Naive thymus-derived CD8-positive, alpha-beta T cell (primary cell): ENCODE data around the gene ACY1. TPM values are rescaled to one million over a fixed set of nuclear protein-coding genes. Genes with fewer than 3 reads are reported as not detected.
A peak's percentile ranks its signal among the peaks of the same experiment; 100 is the strongest.
"Not testable (repeated sequence)": the region's sequence is repeated elsewhere in the genome, so short reads cannot be mapped to it uniquely, and the experiment has no call there.

Experiments
- ATAC-seq, 2 donors: fragments of 150-1000 bp; cut with Tn5 transposase in 1 of 2; sonication (Bioruptor Pico), chemical (Tn5 transposase) in 1 of 2; 1 replicate in 1 of 2; 2 replicates in 1 of 2; pipeline ENCODE4 v1.10.0; 2021; ENCODE audit warnings: mild to moderate bottlenecking in 2 of 2, moderate library complexity in 2 of 2
- POLR2A ChIA-PET: fragments of 350-600 bp; sonication (Branson Sonifier 250); formaldehyde crosslinking; loops from one replicate; lab custom pipeline; 2021; ENCODE audit warnings: antibody characterized with exemption; lab: Charles Lee
- DNase-seq, 10 donors: peaks; one replicate each; pipeline versions ENCODE4 v3.0.0 to v3.0.0-alpha.2; 2020 to 2022
- H3K27ac Mint-ChIP-seq, 10 donors: one replicate each; pipeline ENCODE4 v1.8.0; 2020 to 2022; ENCODE audit warnings: mild to moderate bottlenecking in 10 of 10, mixed read lengths in 10 of 10, moderate library complexity in 4 of 10, inconsistent platforms in 1 of 10
- H3K27me3 Mint-ChIP-seq, 5 donors: one replicate each; pipeline ENCODE4 v1.8.0; 2021 to 2022; ENCODE audit warnings: mixed read lengths in 5 of 5
- H3K36me3 Mint-ChIP-seq, 3 donors: one replicate each; pipeline ENCODE4 v1.8.0; 2020 to 2022; ENCODE audit warnings: mixed read lengths in 3 of 3, mild to moderate bottlenecking in 2 of 3, inconsistent platforms in 1 of 3
- H3K4me1 Mint-ChIP-seq, 4 donors: one replicate each; pipeline ENCODE4 v1.8.0; 2021 to 2022; ENCODE audit warnings: mixed read lengths in 4 of 4
- H3K4me3 Mint-ChIP-seq, 10 donors: one replicate each; pipeline ENCODE4 v1.8.0; 2020 to 2022; ENCODE audit warnings: mild to moderate bottlenecking in 10 of 10, mixed read lengths in 10 of 10, moderate library complexity in 6 of 10, inconsistent platforms in 1 of 10
- H3K9me3 Mint-ChIP-seq, 9 donors: one replicate each; pipeline ENCODE4 v1.8.0; 2020 to 2022; ENCODE audit warnings: mixed read lengths in 9 of 9, mild to moderate bottlenecking in 3 of 9, inconsistent platforms in 1 of 9, moderate library complexity in 1 of 9
- polyA plus RNA-seq, 3 donors: library from polyadenylated mRNA; unstranded; fragments of 300-500 nt; fragmentation: Illumina TruSeq; gene quantifications; one replicate each; pipeline ENCODE4 v1.2.3, GENCODE V29; 2021
- total RNA-seq, 8 experiments: library from RNA in 2 of 8; stranded (reverse) in 2 of 8; gene quantifications; one replicate each; pipeline ENCODE4 v1.2.3 and lab custom pipeline; 2021 to 2026

The ACY1 gene
- total and polyA plus RNA-seq, 5 experiments from 2014 or later, result 14.1 to 28.5 (median 18.5) TPM

DNA sequence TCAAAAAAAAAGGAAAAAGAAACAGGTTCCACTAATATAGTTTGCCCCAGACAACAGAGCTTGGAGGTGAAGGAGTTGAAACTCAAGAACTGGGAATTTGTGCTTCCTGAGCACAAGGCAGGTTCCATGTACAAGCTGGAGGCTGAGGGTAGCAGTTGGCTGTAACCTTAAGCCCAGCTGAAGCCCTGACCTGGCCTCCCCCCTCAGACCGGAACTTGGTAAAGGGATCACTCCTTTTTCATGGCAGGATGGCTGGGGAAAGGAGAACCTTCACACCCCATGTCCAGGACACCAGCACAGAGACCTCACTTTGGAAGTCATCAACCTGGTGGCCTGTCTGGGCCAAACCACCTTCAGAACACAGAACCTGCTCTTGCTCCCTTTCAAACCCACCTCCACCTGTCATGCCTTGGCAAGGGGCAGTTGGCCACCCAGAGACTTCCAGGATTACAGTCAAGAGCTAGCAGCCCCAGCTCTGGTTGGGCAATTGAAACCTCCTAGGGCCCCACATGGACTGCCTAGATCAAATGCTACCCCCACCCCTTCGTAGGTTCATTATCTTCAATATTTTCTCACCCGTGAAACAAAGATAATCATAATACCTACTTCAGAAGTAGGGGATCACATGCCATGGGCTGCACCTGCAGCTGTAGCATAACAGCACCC is 8.8 kb downstream of the ACY1 start:
- no peak for DNase-seq
- H3K27me3 Mint-ChIP-seq, result no peaks in the 10 kb centered on the region
- no peak overlapping the region for H3K4me3 Mint-ChIP-seq
- ATAC-seq, result no peak
- peak overlapping the region in 4 of 10 donors; percentile 15 to 51 (median 31) for H3K27ac Mint-ChIP-seq
- H3K9me3 Mint-ChIP-seq, result no peaks in the 10 kb centered on the region
- H3K4me1 Mint-ChIP-seq, result peaks cover 22 to 44% (median 31%) of the 10 kb centered on the region in 4 donors
- H3K36me3 Mint-ChIP-seq, result peaks cover 0 to 38% (median 2%) of the 10 kb centered on the region in 3 donors
- POLR2A ChIA-PET, result interaction anchor here (1.0 to 2.5 kb wide), 5 partner anchors 9 to 50 kb away, joined by 3 to 16 read pairs (median 4); partner anchors contain the start of genes ABHD14A, ACY1, PARP3 and RRP9

DNA sequence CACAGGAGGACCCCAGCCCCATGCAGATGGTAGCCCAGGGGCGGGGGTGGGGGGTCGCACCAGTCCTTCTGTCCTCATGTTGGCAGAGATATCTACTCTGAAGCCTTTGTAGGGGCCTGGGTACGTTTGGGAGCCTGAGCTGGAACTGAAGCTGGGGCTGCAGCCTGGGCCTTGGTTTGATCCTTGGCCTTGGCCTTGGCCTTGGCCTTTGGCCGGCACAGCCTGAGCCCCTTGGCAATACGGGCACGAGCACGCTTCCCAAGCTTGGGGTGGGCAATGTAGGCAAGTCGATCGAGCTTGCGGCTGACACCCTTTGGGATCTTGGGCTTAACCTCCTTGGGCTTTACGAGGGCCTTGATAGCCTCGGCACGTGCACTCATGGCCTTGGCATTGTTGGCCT is 10.3 kb downstream of the ACY1 start:
- not testable (repeated sequence) for H3K27me3 Mint-ChIP-seq
- H3K27ac Mint-ChIP-seq, result peak overlapping the region in 8 of 10 donors; percentile 29 to 100 (median 76)
- H3K36me3 Mint-ChIP-seq, result peaks cover 0 to 38% (median 2%) of the 10 kb centered on the region in 3 donors

GRCh38 chr3:51994530-51994929 is 11.2 kb downstream of the ACY1 start:
- Mint-ChIP-seq H3K4me1 (peaks cover 15 to 41% (median 31%) of the 10 kb centered on the region in 4 donors), H3K27ac (peak overlapping the region; percentile 99 to 100 (median 100)), H3K27me3 (peaks cover 0 to under 1% (median 0%) of the 10 kb centered on the region in 5 donors), H3K4me3 (peak overlapping the region; percentile 95 to 100 (median 100)), H3K36me3 (peaks cover 0 to 38% (median 2%) of the 10 kb centered on the region in 3 donors), H3K9me3 (no peaks in the 10 kb centered on the region)
- DNase-seq, result no peak
- ATAC-seq, result no peak
- POLR2A ChIA-PET, result interaction anchor here (1.2 to 4.9 kb wide), 6 partner anchors 11 to 160 kb away, joined by 3 to 37 read pairs (median 18); partner anchors contain the start of genes ABHD14A, ABHD14B, ACY1 and DUSP7

More for the DNA sequence above, 10.3 kb downstream of the ACY1 start:
- ATAC-seq, DNase-seq, H3K9me3 Mint-ChIP-seq: not testable (repeated sequence)
- POLR2A ChIA-PET, result interaction anchor here (0.8 to 4.9 kb wide), 4 partner anchors 8 to 20 kb away, joined by 4 to 37 read pairs (median 20); partner anchors contain the start of genes ABHD14A, ABHD14B and ACY1
- Mint-ChIP-seq H3K4me3 (peak overlapping the region in 7 of 10 donors; percentile 11 to 100 (median 100)), H3K4me1 (peaks cover 21 to 44% (median 31%) of the 10 kb centered on the region in 4 donors)

GRCh38 chr3:51995346-51996163 is 12.2 kb downstream of the ACY1 start, which contains the start of gene RPL29:
RPL29 (minus strand) TSS chr3:51995895; CDS start chr3:51995461, 434 bp downstream.
- H3K27me3 Mint-ChIP-seq, result peaks cover 0 to 1% (median 0%) of the 10 kb centered on the region in 5 donors
- peak; percentile 78 to 94 (median 92) for DNase-seq
- peak; percentile 95 to 97 for ATAC-seq
- no peaks in the 10 kb centered on the region for H3K9me3 Mint-ChIP-seq
- H3K36me3 Mint-ChIP-seq, result peaks cover 0 to 38% (median 2%) of the 10 kb centered on the region in 3 donors
- H3K27ac Mint-ChIP-seq, result peak within 1 kb of the TSS; percentile 99 to 100 (median 100)
- peaks cover 15 to 41% (median 31%) of the 10 kb centered on the region in 4 donors for H3K4me1 Mint-ChIP-seq
- POLR2A ChIA-PET, result interaction anchor here (0.7 to 4.9 kb wide), 21 partner anchors 9 to 1426 kb away, joined by 3 to 37 read pairs (median 4); partner anchors contain the start of genes ABHD14A, ABHD14B, ACY1 and DUSP7
- peak within 1 kb of the TSS; percentile 95 to 100 (median 100) for H3K4me3 Mint-ChIP-seq

DNA sequence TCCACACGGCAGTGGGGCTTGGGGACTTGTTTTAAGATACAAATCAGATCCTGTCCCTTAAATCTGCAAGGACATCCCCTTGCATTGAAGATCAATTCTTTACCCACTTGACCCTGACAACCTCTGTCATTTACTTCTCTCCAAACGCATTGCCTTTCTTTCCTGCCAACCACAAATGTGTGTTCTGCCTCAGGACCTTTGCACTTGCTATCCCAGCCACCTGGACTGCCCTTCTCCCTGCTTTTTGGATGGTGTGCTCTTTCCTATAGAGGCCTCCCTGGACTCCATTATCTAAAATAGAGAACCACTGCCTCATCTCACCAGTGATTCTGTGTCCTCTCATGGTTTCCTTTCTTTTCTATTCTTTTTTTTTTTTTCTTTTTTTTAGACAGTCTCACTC is 13.8 kb downstream of the ACY1 start:
- POLR2A ChIA-PET, result interaction anchor here (4.9 kb wide), 1 partner anchor 14 kb away, joined by 37 read pairs; the partner anchor contains the start of gene ACY1
- peak overlapping the region in 5 of 10 donors; percentile 15 to 80 (median 60) for H3K27ac Mint-ChIP-seq
- ATAC-seq (no peak), DNase-seq (no peak)
- no peaks in the 10 kb centered on the region for H3K9me3 Mint-ChIP-seq
- peaks cover 21 to 46% (median 31%) of the 10 kb centered on the region in 4 donors for H3K4me1 Mint-ChIP-seq
- H3K36me3 Mint-ChIP-seq, result peaks cover 0 to 35% (median 2%) of the 10 kb centered on the region in 3 donors
- H3K4me3 Mint-ChIP-seq, result peak overlapping the region in 7 of 10 donors; percentile 22 to 67 (median 43)
- H3K27me3 Mint-ChIP-seq, result peaks cover 0 to 1% (median 0%) of the 10 kb centered on the region in 5 donors

DNA sequence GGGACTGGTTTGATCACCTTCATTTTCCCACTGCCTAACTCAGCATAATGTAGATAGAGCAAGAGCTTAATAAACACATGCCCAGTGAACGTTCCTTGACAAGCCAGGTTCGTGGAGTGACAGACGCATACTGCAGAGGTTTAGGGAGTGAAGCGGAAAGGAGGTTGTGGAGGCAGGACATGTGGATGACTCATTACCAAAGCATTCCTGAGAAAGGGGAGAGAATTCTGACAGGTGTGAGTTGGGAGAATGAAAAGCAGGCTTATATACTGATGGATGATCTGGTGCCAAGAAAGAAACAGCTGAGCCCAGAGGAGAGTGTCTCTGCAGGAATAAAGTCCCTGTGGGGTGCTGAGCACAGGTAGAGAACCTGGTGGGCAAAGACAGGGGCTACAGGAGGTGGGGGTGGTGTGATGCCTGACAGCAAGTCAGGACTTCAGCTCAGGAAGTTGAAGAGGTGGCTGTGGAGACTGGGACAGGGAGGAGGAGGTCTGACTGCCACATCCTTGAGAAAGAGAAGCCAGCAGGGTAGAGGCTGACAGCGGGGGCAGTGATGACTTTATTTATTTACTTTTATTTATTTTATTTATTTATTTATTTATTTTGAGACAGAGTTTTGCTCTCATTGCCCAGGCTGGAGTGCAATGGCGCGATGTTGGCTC is 14.7 kb downstream of the ACY1 start:
- H3K9me3 Mint-ChIP-seq, result no peaks in the 10 kb centered on the region
- no peak overlapping the region for H3K4me3 Mint-ChIP-seq
- H3K27ac Mint-ChIP-seq, result peak overlapping the region in 3 of 10 donors; percentile 3 to 45 (median 28)

GRCh38 chr3:51998774-51999173 is 15.4 kb downstream of the ACY1 start:
- Mint-ChIP-seq H3K4me1 (peaks cover 17 to 33% (median 23%) of the 10 kb centered on the region in 4 donors), H3K27me3 (peaks cover 0 to 1% (median 0%) of the 10 kb centered on the region in 5 donors), H3K9me3 (no peaks in the 10 kb centered on the region), H3K27ac (no peak overlapping the region), H3K4me3 (no peak overlapping the region), H3K36me3 (peaks cover 0 to 19% (median 2%) of the 10 kb centered on the region in 3 donors)
- ATAC-seq, result no peak
- no peak for DNase-seq
- POLR2A ChIA-PET, result interaction anchor here (0.7 kb wide), 1 partner anchor 56 kb away, joined by 3 read pairs; no protein-coding TSS in a partner anchor

More for the DNA sequence above, 14.7 kb downstream of the ACY1 start:
- POLR2A ChIA-PET, result interaction anchor here (4.9 kb wide), 1 partner anchor 15 kb away, joined by 37 read pairs; the partner anchor contains the start of gene ACY1
- no peak for DNase-seq
- Mint-ChIP-seq H3K36me3 (peaks cover 0 to 26% (median 2%) of the 10 kb centered on the region in 3 donors), H3K4me1 (peaks cover 19 to 38% (median 26%) of the 10 kb centered on the region in 4 donors), H3K27me3 (peaks cover 0 to 1% (median 0%) of the 10 kb centered on the region in 5 donors)
- no peak for ATAC-seq

- Mint-ChIP-seq H3K36me3 (peaks cover 0 to 8% (median 2%) of the 10 kb centered on the region in 3 donors), H3K4me1 (peaks cover 10 to 22% (median 14%) of the 10 kb centered on the region in 4 donors), H3K27ac (peak overlapping the region in 1 of 10 donors; percentile 15), H3K9me3 (no peaks in the 10 kb centered on the region), H3K4me3 (no peak overlapping the region), H3K27me3 (peaks cover 0 to 1% (median 0%) of the 10 kb centered on the region in 5 donors)
- ATAC-seq (no peak), DNase-seq (no peak)
- POLR2A ChIA-PET, result no interaction called here
Measured at GRCh38 chr3:51999846-52000245, 16.5 kb downstream of the ACY1 start.

- Mint-ChIP-seq H3K27ac (no peak overlapping the region), H3K4me1 (peaks cover 6 to 16% (median 14%) of the 10 kb centered on the region in 4 donors), H3K27me3 (peaks cover 0 to 1% (median 0%) of the 10 kb centered on the region in 5 donors), H3K4me3 (peak overlapping the region in 4 of 10 donors; percentile 1 to 18 (median 4)), H3K36me3 (no peaks in the 10 kb centered on the region), H3K9me3 (no peaks in the 10 kb centered on the region)
- ATAC-seq, result peak; percentile 99 to 100
- POLR2A ChIA-PET, result interaction anchor here (0.8 to 1.9 kb wide), 7 partner anchors 52 to 143 kb away, joined by 3 to 6 read pairs (median 3); partner anchors contain the start of gene PARP3
- DNase-seq, result peak; percentile 81 to 94 (median 90)
Measured at GRCh38 chr3:52001443-52001974, 18.2 kb downstream of the ACY1 start.

DNA sequence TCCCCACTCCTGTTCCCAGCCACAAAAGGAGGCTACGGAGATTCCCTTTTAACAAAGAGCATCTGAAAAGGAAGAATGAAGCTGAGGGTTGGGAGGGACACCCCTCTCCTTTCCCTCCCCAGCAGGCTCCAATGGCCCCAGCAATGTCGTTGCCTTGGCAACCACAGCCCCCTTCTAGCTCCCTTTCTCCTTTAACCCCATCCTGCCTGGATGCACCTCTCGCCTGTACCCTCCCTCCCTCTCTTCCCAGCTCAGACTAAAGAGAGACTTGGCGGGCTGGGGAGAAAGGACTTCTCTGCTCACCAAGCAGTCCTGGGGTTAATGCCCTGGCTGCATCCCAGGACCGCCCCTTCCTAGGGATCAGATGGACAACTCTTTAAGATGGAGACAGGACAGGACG is 19.4 kb downstream of the ACY1 start:
- DNase-seq (no peak), ATAC-seq (no peak)
- H3K4me3 Mint-ChIP-seq, result no peak overlapping the region
- no peaks in the 10 kb centered on the region for H3K36me3 Mint-ChIP-seq
- POLR2A ChIA-PET, result interaction anchor here (0.5 to 1.9 kb wide), 2 partner anchors 120 to 124 kb away, joined by 3 to 6 read pairs; no protein-coding TSS in a partner anchor
- no peaks in the 10 kb centered on the region for H3K9me3 Mint-ChIP-seq
- peak overlapping the region in 1 of 10 donors; percentile 56 for H3K27ac Mint-ChIP-seq
- H3K27me3 Mint-ChIP-seq, result peaks cover 0 to 1% (median 0%) of the 10 kb centered on the region in 5 donors
- peaks cover 6 to 13% (median 13%) of the 10 kb centered on the region in 4 donors for H3K4me1 Mint-ChIP-seq
